ENCODE results near the gene PCDHB5. TPM values are rescaled to one million over a fixed set of nuclear protein-coding genes. Genes with fewer than 3 reads are reported as not detected.
"Not testable (repeated sequence)": the region's sequence is repeated elsewhere in the genome, so short reads cannot be mapped to it uniquely, and the experiment has no call there.

The PCDHB5 gene
- total and polyA plus RNA-seq, 2 of the 13 experiments (the other 11 are each of a cell fraction or from before 2014, with no cell fraction given), result 0.07 to 0.08 TPM

- ChIA-PET POLR2A (no interaction called here), CTCF (ENCODE audit: low intra/inter-chr PET ratio, low total read pairs) (no interaction called here)
- WGBS (ENCODE audit: low lambda C conversion rate), result 43% methylated on average over 19 of the region's 19 CpGs
- H3K9ac ChIP-seq (ENCODE audit: insufficient read depth, low read depth, low read length), result no peak overlapping the region
- no peak for ATAC-seq
- 0 out of 2 replicates have a peak overlapping the region, but pooled peaks have one; percentile 4 for H3K4me2 ChIP-seq (ENCODE audit: low read depth, low read length)
- no peak overlapping the region for H3K27ac ChIP-seq (ENCODE audit: extremely low read length, insufficient read depth, low read length)
- peaks cover 9% of the 10 kb centered on the region for H3K9me3 ChIP-seq (ENCODE audit: low read length)
- DNase-seq (ENCODE audit: low spot score), result no peak
- in situ Hi-C loops (cut with HindIII; ENCODE audit: extremely low pct_ligation_motif_present, low pct_unique_long_range_greater_than_20kb) (no loop called here), intact Hi-C loops (cut with micrococcal nuclease; ENCODE audit: unreplicated experiment) (no loop called here)
- FAIRE-seq, result no peak
- H3K79me2 ChIP-seq (ENCODE audit: insufficient read depth, low read length), result no peaks in the 10 kb centered on the region
- no peak for TF ChIP-seq ZNF766 (CRISPR knock-in tag; IDR thresholded peaks at IDR 0.05; ENCODE audit: borderline replicate concordance)
- no peak for TF ChIP-seq ZNF501 (CRISPR knock-in tag; IDR thresholded peaks at IDR 0.05)
- TF ChIP-seq MBNL3 (CRISPR knock-in tag; conservative IDR thresholded peaks at IDR 0.05), result no peak
- no peak for TF ChIP-seq TBP (CRISPR knock-in tag; IDR thresholded peaks at IDR 0.05)
- TF ChIP-seq, protein P1, sequence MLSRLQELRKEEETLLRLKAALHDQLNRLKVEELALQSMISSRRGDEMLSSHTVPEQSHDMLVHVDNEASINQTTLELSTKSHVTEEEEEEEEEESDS (CRISPR knock-in tag; IDR thresholded peaks at IDR 0.05; ENCODE audit: borderline replicate concordance), result no peak
- H2AFZ ChIP-seq (ENCODE audit: low read length), result no peak overlapping the region
- H3K4me1 ChIP-seq (ENCODE audit: insufficient read depth, low read length), result no peaks in the 10 kb centered on the region
- H3K4me3 ChIP-seq (replicated peaks in 1 of 3; ENCODE audit: insufficient read depth in 1 of 3, low read depth in 2 of 3, low read length in 3 of 3), result no peak overlapping the region
- no TSS peak for BruUV-seq (replicated peaks)
- no peaks in the 10 kb centered on the region for H3K27me3 ChIP-seq (ENCODE audit: control insufficient read depth in 1 of 2, insufficient read depth in 2 of 2, low read length in 2 of 2)
- no peaks in the 10 kb centered on the region for H3K36me3 ChIP-seq (replicated peaks in 1 of 2; ENCODE audit: control insufficient read depth in 1 of 2, insufficient read depth in 2 of 2, low read length in 2 of 2)
- no peaks in the 10 kb centered on the region for H4K20me1 ChIP-seq (ENCODE audit: insufficient read depth, low read length)
These were observed 786 bp downstream of the PCDHB5 start for GRCh38 chr5:141135718-141136266.

DNA sequence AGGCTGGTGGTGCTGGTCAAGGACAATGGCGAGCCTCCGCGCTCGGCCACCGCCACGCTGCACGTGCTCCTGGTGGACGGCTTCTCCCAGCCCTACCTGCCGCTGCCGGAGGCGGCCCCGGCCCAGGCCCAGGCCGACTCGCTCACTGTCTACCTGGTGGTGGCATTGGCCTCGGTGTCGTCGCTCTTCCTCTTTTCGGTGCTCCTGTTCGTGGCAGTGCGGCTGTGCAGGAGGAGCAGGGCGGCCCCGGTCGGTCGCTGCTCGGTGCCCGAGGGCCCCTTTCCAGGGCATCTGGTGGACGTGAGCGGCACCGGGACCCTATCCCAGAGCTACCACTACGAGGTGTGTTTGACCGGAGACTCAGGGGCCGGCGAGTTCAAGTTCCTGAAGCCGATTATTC, 2.3 kb downstream of the PCDHB5 start:
- H3K4me1 ChIP-seq (ENCODE audit: insufficient read depth, low read length); FAIRE-seq; DNase-seq (ENCODE audit: low spot score); H4K20me1 ChIP-seq (ENCODE audit: insufficient read depth, low read length); H2AFZ ChIP-seq (ENCODE audit: low read length); intact Hi-C loops (cut with micrococcal nuclease; ENCODE audit: unreplicated experiment); POLR2A ChIA-PET; in situ Hi-C loops (cut with HindIII; ENCODE audit: extremely low pct_ligation_motif_present, low pct_unique_long_range_greater_than_20kb); H3K79me2 ChIP-seq (ENCODE audit: insufficient read depth, low read length); H3K36me3 ChIP-seq (replicated peaks in 1 of 2; ENCODE audit: control insufficient read depth in 1 of 2, insufficient read depth in 2 of 2, low read length in 2 of 2); ATAC-seq; H3K27me3 ChIP-seq (ENCODE audit: control insufficient read depth in 1 of 2, insufficient read depth in 2 of 2, low read length in 2 of 2); H3K9ac ChIP-seq (ENCODE audit: insufficient read depth, low read depth, low read length); BruUV-seq (replicated peaks); H3K4me2 ChIP-seq (ENCODE audit: low read depth, low read length); H3K27ac ChIP-seq (ENCODE audit: extremely low read length, insufficient read depth, low read length); H3K4me3 ChIP-seq (replicated peaks in 1 of 3; ENCODE audit: insufficient read depth in 1 of 3, low read depth in 2 of 3, low read length in 3 of 3); CTCF ChIA-PET (ENCODE audit: low intra/inter-chr PET ratio, low total read pairs); H3K9me3 ChIP-seq (ENCODE audit: low read length): not testable (repeated sequence)
- WGBS (ENCODE audit: low lambda C conversion rate), result 29% methylated on average over 7 of the region's 34 CpGs
